Ovary (tissue), 3 donors: Measurements from ENCODE around the gene RECK.

Source experiments
- CTCF ChIP-seq, 3 donors: fragments of 450-650 bp in 2 of 3; fragments of 200-600 bp in 1 of 3; IDR thresholded peaks; one replicate each; pipeline versions ENCODE4 v1.5.1 to v1.8.0; 2016 to 2022; ENCODE audit warnings: antibody characterized with exemption in 3 of 3, mild to moderate bottlenecking in 1 of 3
- EP300 ChIP-seq: sonication (generic); formaldehyde crosslinking; IDR thresholded peaks from one replicate; pipeline ENCODE4 v1.6.1; 2017; ENCODE audit warnings: antibody characterized with exemption
- POLR2A ChIP-seq: fragments of 450-650 bp; IDR thresholded peaks from one replicate; pipeline ENCODE4 v1.6.1; 2017; ENCODE audit warnings: antibody characterized with exemption, mild to moderate bottlenecking, moderate library complexity
- donor health status: DM: no; HTN: no; CAD: no.

GRCh38 chr9:36140086-36141084 is 103.7 kb downstream of the RECK start:
- TF ChIP-seq CTCF (IDR thresholded peaks at IDR 0.05) (no peak), POLR2A (no peak), EP300 (no peak)
